HCT116 (cell line): ENCODE measurements around the gene ERC2. TPM values are rescaled to one million over a fixed set of nuclear protein-coding genes. Genes with fewer than 3 reads are reported as not detected.

Source experiments
- ATAC-seq: fragments of 200-7000 bp; cut with Tn5 transposase; 2 replicates; pipeline ENCODE4 v1.9.1; 2020; ENCODE audit warnings: mild to moderate bottlenecking, moderate library complexity
- BruUV-seq: library from RNA; stranded (reverse); fragments of 400-500 nt; replicated peaks from 2 replicates; lab custom pipeline; 2021; lab: Mats Ljungman, UMichigan
- CTCF ChIA-PET: fragments of 300-600 bp; sonication (Branson Sonifier 250); formaldehyde crosslinking; loops from one replicate; lab custom pipeline; 2021; ENCODE audit warnings: antibody characterized with exemption; lab: Charles Lee
- POLR2A ChIA-PET: fragments of 300-600, 350-600 bp; sonication (Branson Sonifier 250); formaldehyde crosslinking; loops from one replicate; lab custom pipeline; 2021; ENCODE audit warnings: antibody characterized with exemption; lab: Charles Lee
- RAD21 ChIA-PET, 2 experiments: fragments of 300-600 bp; sonication (Branson Sonifier 250); formaldehyde crosslinking; loops; one replicate each; lab custom pipeline; 2023; ENCODE audit warnings: low total read pairs in 2 of 2; ENCODE audit not compliant: uncharacterized antibody in 2 of 2, unreplicated experiment in 2 of 2, low non-redundant PET in 1 of 2; lab: Charles Lee
- DNase-seq: peaks from one replicate; pipeline ENCODE4 v3.0.0-alpha.2; 2010; ENCODE audit warnings: low read depth, low spot score
- H2AFZ ChIP-seq: fragments of 200-600 bp; shearing (Covaris generic), sonication (generic); 2 replicates; pipeline ENCODE4 v1.6.1; 2017; ENCODE audit warnings: low read depth, mixed run types, mixed read lengths, antibody characterized with exemption, low read length; ENCODE audit not compliant: poor library complexity, severe bottlenecking
- H3K27ac ChIP-seq: 2 replicates; pipeline ENCODE4 v1.5.1; 2012; ENCODE audit warnings: low read depth, low read length
- H3K27me3 ChIP-seq: fragments of 200-600 bp; sonication (generic); 2 replicates; pipeline ENCODE4 v1.6.1; 2016; ENCODE audit warnings: mixed run types, low read length, mixed read lengths; ENCODE audit not compliant: insufficient read depth
- H3K36me3 ChIP-seq, 2 experiments: fragments of 200-500 bp in 1 of 2; fragments of 200-600 bp in 1 of 2; sonication (Bioruptor generic) in 1 of 2; sonication (generic) in 1 of 2; 2 replicates each; pipeline versions ENCODE4 v1.5.1 to v1.6.1; 2014 to 2016; ENCODE audit warnings: low read length in 2 of 2, inconsistent platforms in 1 of 2, mixed read lengths in 1 of 2, mixed run types in 1 of 2; ENCODE audit not compliant: insufficient read depth in 2 of 2, control insufficient read depth in 1 of 2
- H3K4me1 ChIP-seq, 2 experiments: fragments of 200-600 bp in 1 of 2; sonication (generic) in 1 of 2; 2 replicates each; pipeline versions ENCODE4 v1.5.1 to v1.6.1; 2012 to 2017; ENCODE audit warnings: low read length in 2 of 2, inconsistent platforms in 1 of 2, mild to moderate bottlenecking in 1 of 2, mixed read lengths in 1 of 2, mixed run types in 1 of 2, moderate library complexity in 1 of 2; ENCODE audit not compliant: insufficient read depth in 2 of 2, control insufficient read depth in 1 of 2
- H3K4me2 ChIP-seq: fragments of 200-600 bp; sonication (generic); 2 replicates; pipeline ENCODE4 v1.6.1; 2017; ENCODE audit warnings: mixed run types, low read length, mixed read lengths
- H3K4me3 ChIP-seq, 2 experiments: fragments of 200-600 bp in 1 of 2; sonication (generic) in 1 of 2; replicated peaks in 1 of 2; 2 replicates each; pipeline ENCODE4 v1.5.1; 2011 to 2016; ENCODE audit warnings: low read length in 2 of 2, control low read depth in 1 of 2, low read depth in 1 of 2, mild to moderate bottlenecking in 1 of 2, mixed read lengths in 1 of 2, mixed run types in 1 of 2
- H3K79me2 ChIP-seq: fragments of 200-600 bp; sonication (generic); 2 replicates; pipeline ENCODE4 v1.6.1; 2017; ENCODE audit warnings: mild to moderate bottlenecking, mixed run types, low read length, moderate library complexity, mixed read lengths; ENCODE audit not compliant: insufficient read depth
- H3K9ac ChIP-seq: fragments of 200-600 bp; sonication (generic); 2 replicates; pipeline ENCODE4 v1.6.1; 2016; ENCODE audit warnings: low read length, mixed read lengths
- H3K9me2 ChIP-seq: fragments of 200-600 bp; sonication (generic), shearing (Covaris generic); 2 replicates; pipeline ENCODE4 v1.6.1; 2017; ENCODE audit warnings: mixed run types, mild to moderate bottlenecking, moderate library complexity; ENCODE audit not compliant: insufficient read depth
- H3K9me3 ChIP-seq, 2 experiments: fragments of 200-500 bp in 1 of 2; fragments of 200-600 bp in 1 of 2; sonication (Bioruptor generic) in 1 of 2; sonication (generic) in 1 of 2; 2 replicates each; pipeline ENCODE4 v1.6.1; 2014 to 2017; ENCODE audit warnings: low read length in 2 of 2, mixed read lengths in 2 of 2, inconsistent platforms in 1 of 2, low read depth in 1 of 2, mild to moderate bottlenecking in 1 of 2, mixed run types in 1 of 2, moderate library complexity in 1 of 2; ENCODE audit not compliant: control insufficient read depth in 1 of 2, insufficient read depth in 1 of 2
- H4K20me1 ChIP-seq: fragments of 200-600 bp; sonication (generic), shearing (Covaris generic); 2 replicates; pipeline ENCODE4 v1.6.1; 2017; ENCODE audit warnings: mixed run types, mild to moderate bottlenecking, moderate library complexity; ENCODE audit not compliant: insufficient read depth
- CBX3 ChIP-seq: IDR thresholded peaks from 2 replicates; pipeline ENCODE4 v1.6.1; 2012; ENCODE audit warnings: low read depth
- ELF1 ChIP-seq: IDR thresholded peaks from 2 replicates; pipeline ENCODE4 v1.6.1; 2012; ENCODE audit warnings: low read depth, borderline replicate concordance
- EZH2 ChIP-seq: fragments of 200-600 bp; sonication (generic); IDR thresholded peaks from 2 replicates; pipeline ENCODE4 v1.6.1; 2017; ENCODE audit warnings: antibody characterized with exemption, mixed run types
- EZH2phosphoT487 ChIP-seq: fragments of 200-600 bp; IDR thresholded peaks from 2 replicates; pipeline ENCODE4 v1.6.1; 2018; ENCODE audit warnings: antibody characterized with exemption, borderline replicate concordance
- JUND ChIP-seq: IDR thresholded peaks from 2 replicates; pipeline ENCODE4 v1.6.1; 2012
- POLR2A ChIP-seq: IDR thresholded peaks from 2 replicates; pipeline ENCODE4 v1.7.0; 2011; ENCODE audit warnings: borderline replicate concordance; ENCODE audit not compliant: insufficient read depth, insufficient read length; ENCODE audit errors: extremely low read depth
- POLR2AphosphoS5 ChIP-seq: IDR thresholded peaks from 2 replicates; pipeline ENCODE4 v1.6.1; 2011; ENCODE audit warnings: mild to moderate bottlenecking, low read depth, low read length, moderate library complexity
- SIN3A ChIP-seq: IDR thresholded peaks from 2 replicates; pipeline ENCODE4 v1.6.1; 2012; ENCODE audit warnings: low read depth
- SRF ChIP-seq: IDR thresholded peaks from 2 replicates; pipeline ENCODE4 v1.6.1; 2012; ENCODE audit warnings: low read depth
- TCF7L2 ChIP-seq: IDR thresholded peaks from 2 replicates; pipeline ENCODE4 v1.7.0; 2011; ENCODE audit warnings: borderline replicate concordance, inconsistent platforms; ENCODE audit not compliant: insufficient read depth, insufficient read length; ENCODE audit errors: extremely low read depth
- ZFX ChIP-seq: fragments of 450-650 bp; IDR thresholded peaks from 2 replicates; pipeline ENCODE4 v1.6.1; 2017
- ZNF274 ChIP-seq: fragments of 200-500 bp; sonication (Bioruptor generic); IDR thresholded peaks from 2 replicates; pipeline ENCODE4 v1.6.1; 2014; ENCODE audit warnings: mild to moderate bottlenecking, low read depth, low read length, inconsistent platforms
- intact Hi-C: fragments of 100-400 bp; cut with micrococcal nuclease; formaldehyde crosslinking; loops from 2 replicates; pipeline ENCODE4 v1.10.0; 2022
- total RNA-seq: library from RNA; stranded (reverse); gene quantifications from one replicate; pipeline ENCODE4 v1.2.1, GENCODE V29; 2021; ENCODE audit not compliant: unreplicated experiment
- TF ChIP-seq, protein P1 (sequence below): IDR thresholded peaks from 2 replicates; pipeline ENCODE4 v1.6.1; 2012
- TF ChIP-seq, protein P2 (sequence below): IDR thresholded peaks from 2 replicates; pipeline ENCODE4 v1.6.1; 2011; ENCODE audit warnings: mild to moderate bottlenecking, low read length, moderate library complexity; ENCODE audit not compliant: insufficient replicate concordance; ENCODE audit errors: extremely low read depth

The ERC2 gene
- total RNA-seq, 1 experiment from 2014 or later: not detected

DNA sequence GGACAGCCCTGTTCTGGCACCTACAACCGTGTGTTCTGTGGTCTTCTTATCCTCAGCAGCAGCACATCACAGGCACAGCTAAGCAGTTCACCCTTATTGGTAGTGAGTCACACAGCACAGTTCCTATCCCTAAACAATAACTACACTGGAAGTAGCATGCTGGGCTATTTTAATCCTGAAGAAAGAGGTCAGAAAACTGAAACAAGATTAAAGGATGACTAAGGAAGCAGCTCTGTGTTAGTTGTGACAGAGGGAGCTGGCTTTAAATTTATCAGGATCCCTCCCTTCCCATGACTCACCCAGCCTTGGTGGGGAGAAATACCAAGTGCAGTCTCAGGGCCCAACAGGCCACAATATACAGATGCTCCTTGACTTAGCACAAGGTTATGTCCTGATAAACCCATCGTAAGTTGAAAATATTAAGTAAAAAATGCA is 144.3 kb downstream of the ERC2 start:
- ChIA-PET CTCF (no interaction called here), RAD21 (no interaction called here)
- H3K4me2 ChIP-seq: no peak overlapping the region

More for the DNA sequence above, 144.3 kb downstream of the ERC2 start:
- no peak overlapping the region for H2AFZ ChIP-seq
- POLR2A ChIA-PET: no interaction called here
- no peak for TF ChIP-seq ZNF274
- TF ChIP-seq ELF1: no peak
- TF ChIP-seq EZH2: no peak
- no peak for TF ChIP-seq SRF
- TF ChIP-seq POLR2AphosphoS5: no peak
- TF ChIP-seq POLR2A: no peak
- TF ChIP-seq CBX3: no peak
- TF ChIP-seq JUND: no peak
- TF ChIP-seq TCF7L2: no peak
- TF ChIP-seq, protein P1, sequence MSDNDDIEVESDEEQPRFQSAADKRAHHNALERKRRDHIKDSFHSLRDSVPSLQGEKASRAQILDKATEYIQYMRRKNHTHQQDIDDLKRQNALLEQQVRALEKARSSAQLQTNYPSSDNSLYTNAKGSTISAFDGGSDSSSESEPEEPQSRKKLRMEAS: no peak
- no peak for TF ChIP-seq EZH2phosphoT487
- TF ChIP-seq, protein P2, sequence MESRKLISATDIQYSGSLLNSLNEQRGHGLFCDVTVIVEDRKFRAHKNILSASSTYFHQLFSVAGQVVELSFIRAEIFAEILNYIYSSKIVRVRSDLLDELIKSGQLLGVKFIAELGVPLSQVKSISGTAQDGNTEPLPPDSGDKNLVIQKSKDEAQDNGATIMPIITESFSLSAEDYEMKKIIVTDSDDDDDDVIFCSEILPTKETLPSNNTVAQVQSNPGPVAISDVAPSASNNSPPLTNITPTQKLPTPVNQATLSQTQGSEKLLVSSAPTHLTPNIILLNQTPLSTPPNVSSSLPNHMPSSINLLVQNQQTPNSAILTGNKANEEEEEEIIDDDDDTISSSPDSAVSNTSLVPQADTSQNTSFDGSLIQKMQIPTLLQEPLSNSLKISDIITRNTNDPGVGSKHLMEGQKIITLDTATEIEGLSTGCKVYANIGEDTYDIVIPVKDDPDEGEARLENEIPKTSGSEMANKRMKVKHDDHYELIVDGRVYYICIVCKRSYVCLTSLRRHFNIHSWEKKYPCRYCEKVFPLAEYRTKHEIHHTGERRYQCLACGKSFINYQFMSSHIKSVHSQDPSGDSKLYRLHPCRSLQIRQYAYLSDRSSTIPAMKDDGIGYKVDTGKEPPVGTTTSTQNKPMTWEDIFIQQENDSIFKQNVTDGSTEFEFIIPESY: no peak
- TF ChIP-seq SIN3A: no peak
- no peak for TF ChIP-seq ZFX
- intact Hi-C loops: no loop called here
- no peaks in the 10 kb centered on the region for H3K36me3 ChIP-seq
- H3K27ac ChIP-seq: no peak overlapping the region
- no peaks in the 10 kb centered on the region for H4K20me1 ChIP-seq
- no TSS peak for BruUV-seq
- H3K27me3 ChIP-seq: peaks cover 28% of the 10 kb centered on the region
- ATAC-seq (peak; percentile 47; the same call in 1 of the 2 replicates), DNase-seq (no peak)
- no peaks in the 10 kb centered on the region for H3K79me2 ChIP-seq
- no peak overlapping the region for H3K9ac ChIP-seq
- H3K4me1 ChIP-seq: 0 out of 4 replicates have a peak, but pooled peaks cover 0 to 5% of the 10 kb centered on the region in 2 experiments
- H3K4me3 ChIP-seq: no peak overlapping the region
- no peaks in the 10 kb centered on the region for H3K9me3 ChIP-seq
- H3K9me2 ChIP-seq: no peaks in the 10 kb centered on the region
